Activated naive CD4-positive, alpha-beta T cell treated with anti-CD3 and anti-CD28 coated beads, Interleukin-2, amount 10 ng/mL, durations not matched to agents 7 days and 5 days (primary cell): ENCODE data around the gene ATN1.
A peak's percentile ranks its signal among the peaks of the same experiment; 100 is the strongest.

Source experiments
- CTCF ChIA-PET: fragments of 350-600 bp; sonication (Branson Sonifier 250); formaldehyde crosslinking; loops from one replicate; lab custom pipeline; 2021; ENCODE audit warnings: antibody characterized with exemption; lab: Charles Lee
- DNase-seq: peaks from one replicate; pipeline ENCODE4 v3.0.0-alpha.2; 2020
- H3K27ac Mint-ChIP-seq: one replicate; pipeline ENCODE4 v1.8.0; 2021; ENCODE audit warnings: mild to moderate bottlenecking, moderate library complexity, mixed read lengths
- H3K27me3 Mint-ChIP-seq: one replicate; pipeline ENCODE4 v1.8.0; 2021; ENCODE audit warnings: mild to moderate bottlenecking, mixed read lengths
- H3K36me3 Mint-ChIP-seq: one replicate; pipeline ENCODE4 v1.8.0; 2021; ENCODE audit warnings: mixed read lengths
- H3K4me1 Mint-ChIP-seq: one replicate; pipeline ENCODE4 v1.8.0; 2021; ENCODE audit warnings: mixed read lengths
- H3K4me3 Mint-ChIP-seq: one replicate; pipeline ENCODE4 v1.8.0; 2021; ENCODE audit warnings: mild to moderate bottlenecking, moderate library complexity, mixed read lengths
- H3K9me3 Mint-ChIP-seq: one replicate; pipeline ENCODE4 v1.8.0; 2021; ENCODE audit warnings: mixed read lengths

ATN1 gene

DNA sequence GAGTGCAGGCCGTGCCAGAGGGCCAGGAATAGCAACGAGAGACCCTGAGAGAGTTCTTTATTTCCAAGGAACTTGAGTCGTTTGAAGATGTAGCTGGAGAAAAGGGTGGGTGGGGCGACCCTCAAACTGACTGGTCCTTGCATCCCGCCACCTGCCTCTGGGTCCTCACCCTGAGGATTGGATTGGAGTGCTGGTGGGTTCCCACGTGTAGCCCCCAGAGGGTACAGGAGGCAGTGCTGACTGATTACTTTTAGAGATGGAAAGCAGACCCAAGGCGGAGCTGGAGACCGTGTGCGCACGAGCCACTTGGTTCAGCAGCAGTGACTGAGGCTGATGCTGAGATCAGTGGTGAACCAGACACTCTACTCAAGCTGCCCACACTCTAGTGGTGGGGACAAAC is 49.9 kb downstream of the ATN1 start:
- H3K4me3 Mint-ChIP-seq, result no peak overlapping the region
- H3K4me1 Mint-ChIP-seq, result peaks cover 23% of the 10 kb centered on the region
- CTCF ChIA-PET, result no interaction called here
- DNase-seq, result no peak
- peaks cover 39% of the 10 kb centered on the region for H3K36me3 Mint-ChIP-seq
- H3K27ac Mint-ChIP-seq, result no peak overlapping the region
- no peaks in the 10 kb centered on the region for H3K9me3 Mint-ChIP-seq
- H3K27me3 Mint-ChIP-seq, result no peaks in the 10 kb centered on the region

DNA sequence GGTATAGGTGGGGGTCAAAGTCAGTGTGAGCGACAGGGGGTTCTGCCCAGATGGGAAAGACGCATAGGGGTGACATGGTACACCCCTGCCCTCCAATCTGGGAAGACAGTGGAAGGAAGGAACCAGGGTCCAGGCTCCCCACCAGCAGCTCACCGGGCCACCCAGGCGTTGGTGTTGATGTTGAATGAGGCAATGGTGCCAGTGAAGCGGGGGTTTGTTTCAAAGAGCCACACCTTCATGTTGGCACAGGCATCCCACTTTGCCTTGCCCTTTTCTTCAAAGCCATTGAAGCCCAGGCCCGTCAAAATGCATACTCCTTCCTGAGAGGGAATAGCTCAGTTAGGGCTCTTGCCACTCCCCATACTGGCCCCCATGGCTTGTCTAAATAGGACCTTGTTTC is 50.4 kb downstream of the ATN1 start:
- H3K27me3 Mint-ChIP-seq, result no peaks in the 10 kb centered on the region
- H3K36me3 Mint-ChIP-seq, result peaks cover 42% of the 10 kb centered on the region
- H3K27ac Mint-ChIP-seq, result peak overlapping the region; percentile 39
- CTCF ChIA-PET, result no interaction called here
- H3K4me3 Mint-ChIP-seq, result no peak overlapping the region
- no peak for DNase-seq
- no peaks in the 10 kb centered on the region for H3K9me3 Mint-ChIP-seq
- peaks cover 18% of the 10 kb centered on the region for H3K4me1 Mint-ChIP-seq

DNA sequence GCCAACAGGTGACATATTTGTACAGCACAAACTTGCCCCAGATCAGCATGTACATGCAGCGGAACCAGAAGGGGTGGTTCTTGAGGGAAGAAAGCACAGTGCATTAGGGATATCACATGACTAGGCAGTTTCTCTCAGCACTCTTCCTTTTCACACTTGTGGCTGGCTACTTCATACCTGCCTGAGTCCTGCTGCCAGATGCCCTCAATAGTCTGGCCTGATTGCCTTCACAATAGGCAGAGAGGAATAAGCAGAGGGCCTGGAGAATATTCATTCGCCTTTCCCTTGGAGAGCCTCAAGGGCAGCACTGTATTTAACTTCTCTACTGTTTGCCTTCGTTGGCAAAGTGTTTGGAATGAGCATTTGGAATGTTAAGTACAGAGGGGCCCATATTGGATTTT is 50.9 kb downstream of the ATN1 start:
- H3K27ac Mint-ChIP-seq, result peak overlapping the region; percentile 39
- peaks cover 45% of the 10 kb centered on the region for H3K36me3 Mint-ChIP-seq

DNA sequence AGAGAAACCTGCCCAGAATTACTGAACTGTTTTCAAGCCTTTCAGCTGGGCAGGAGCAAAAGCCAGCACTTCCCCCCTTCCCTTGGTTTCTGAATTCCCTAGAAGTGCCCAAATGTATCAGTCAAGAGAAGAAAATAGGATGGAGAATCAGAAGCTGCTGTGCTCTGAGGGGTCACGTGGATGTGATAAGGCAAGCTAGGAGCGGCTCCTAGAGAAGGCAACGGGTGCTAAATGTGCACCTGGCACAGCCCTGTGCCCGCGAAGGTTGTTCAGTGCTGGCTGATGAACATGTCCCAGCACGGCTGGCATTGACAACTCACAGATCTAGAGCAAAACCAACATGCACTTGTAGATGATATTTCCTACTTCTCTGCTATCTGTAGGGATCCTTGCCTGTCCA is 51.3 kb downstream of the ATN1 start:
- H3K36me3 Mint-ChIP-seq, result peaks cover 41% of the 10 kb centered on the region
- H3K27ac Mint-ChIP-seq, result no peak overlapping the region
- H3K4me1 Mint-ChIP-seq, result peaks cover 13% of the 10 kb centered on the region
- H3K27me3 Mint-ChIP-seq, result no peaks in the 10 kb centered on the region
- no peak for DNase-seq
- CTCF ChIA-PET, result no interaction called here
- H3K9me3 Mint-ChIP-seq, result no peaks in the 10 kb centered on the region
- no peak overlapping the region for H3K4me3 Mint-ChIP-seq

More for the DNA sequence above, 50.9 kb downstream of the ATN1 start:
- Mint-ChIP-seq H3K27me3 (no peaks in the 10 kb centered on the region), H3K9me3 (no peaks in the 10 kb centered on the region), H3K4me1 (peaks cover 16% of the 10 kb centered on the region), H3K4me3 (no peak overlapping the region)
- CTCF ChIA-PET, result no interaction called here
- DNase-seq, result no peak

DNA sequence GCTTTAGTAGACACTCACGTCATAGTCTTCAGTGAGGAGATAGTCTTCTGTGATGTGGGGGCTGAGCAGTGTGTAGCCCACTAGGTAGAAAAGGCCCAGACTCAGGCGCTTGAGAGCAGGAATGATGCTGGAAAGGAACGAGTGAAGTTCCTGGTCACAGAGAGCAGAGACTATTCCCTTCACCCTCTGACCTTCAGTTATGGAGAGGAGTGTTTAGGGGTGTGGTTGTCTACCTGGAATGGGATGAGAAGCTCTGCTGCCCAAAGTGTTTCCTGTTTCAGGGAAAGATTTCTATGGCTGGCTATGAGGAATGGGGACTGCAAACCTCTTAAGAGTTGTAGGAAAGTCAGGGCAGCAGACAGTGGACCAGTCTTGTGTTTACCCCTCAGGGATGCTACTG is 51.7 kb downstream of the ATN1 start:
- Mint-ChIP-seq H3K9me3 (no peaks in the 10 kb centered on the region), H3K36me3 (peaks cover 39% of the 10 kb centered on the region), H3K27ac (no peak overlapping the region), H3K4me1 (peaks cover 11% of the 10 kb centered on the region), H3K27me3 (no peaks in the 10 kb centered on the region), H3K4me3 (no peak overlapping the region)
- CTCF ChIA-PET, result no interaction called here
- DNase-seq, result no peak

DNA sequence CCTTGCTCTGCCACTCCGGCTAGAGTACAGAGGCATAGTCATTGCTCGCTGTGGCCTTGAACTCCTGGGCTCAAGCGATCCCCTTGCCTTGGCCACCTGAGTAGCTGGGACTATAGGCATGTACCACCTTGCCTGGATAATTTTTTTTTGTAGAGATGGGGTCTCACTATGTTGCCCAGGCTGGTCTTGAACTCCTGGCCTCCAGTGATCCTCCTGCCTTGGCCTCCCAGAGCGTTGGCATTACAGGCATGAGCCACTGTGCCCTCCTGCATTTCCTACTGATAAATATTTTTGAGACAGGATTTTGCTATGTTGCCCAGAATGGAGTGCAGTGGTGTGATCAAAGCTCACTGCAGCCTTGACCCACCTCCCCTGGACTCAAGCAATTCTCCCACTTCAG is 52.3 kb downstream of the ATN1 start:
- Mint-ChIP-seq H3K27me3 (no peaks in the 10 kb centered on the region), H3K36me3 (peaks cover 36% of the 10 kb centered on the region), H3K27ac (peak overlapping the region; percentile 45), H3K9me3 (no peaks in the 10 kb centered on the region), H3K4me1 (peaks cover 10% of the 10 kb centered on the region), H3K4me3 (no peak overlapping the region)
- CTCF ChIA-PET, result no interaction called here
- no peak for DNase-seq

DNA sequence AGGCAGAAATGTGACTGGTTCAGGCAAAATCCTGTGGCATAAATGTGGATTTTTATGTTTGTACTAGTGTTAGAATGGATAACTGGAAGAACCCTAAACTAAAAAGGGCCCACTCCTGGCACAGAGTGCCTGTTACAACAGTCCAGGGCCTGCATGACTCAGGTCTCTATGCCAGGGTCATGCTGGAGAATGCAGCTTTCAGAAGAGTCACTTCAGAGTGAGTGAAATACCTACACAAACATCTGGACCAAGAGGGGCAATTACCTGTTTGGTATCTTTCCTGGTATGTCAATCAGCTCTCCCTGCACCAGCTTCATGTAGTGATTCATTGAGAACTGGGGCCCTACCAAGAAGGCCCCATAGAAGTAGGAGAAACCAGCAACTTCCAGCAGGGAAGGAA is 53.0 kb downstream of the ATN1 start:
- H3K36me3 Mint-ChIP-seq, result peaks cover 36% of the 10 kb centered on the region
- H3K4me3 Mint-ChIP-seq, result no peak overlapping the region
- peaks cover 4% of the 10 kb centered on the region for H3K4me1 Mint-ChIP-seq
- no peak for DNase-seq
- CTCF ChIA-PET, result no interaction called here
- no peaks in the 10 kb centered on the region for H3K9me3 Mint-ChIP-seq
- no peaks in the 10 kb centered on the region for H3K27me3 Mint-ChIP-seq
- no peak overlapping the region for H3K27ac Mint-ChIP-seq

DNA sequence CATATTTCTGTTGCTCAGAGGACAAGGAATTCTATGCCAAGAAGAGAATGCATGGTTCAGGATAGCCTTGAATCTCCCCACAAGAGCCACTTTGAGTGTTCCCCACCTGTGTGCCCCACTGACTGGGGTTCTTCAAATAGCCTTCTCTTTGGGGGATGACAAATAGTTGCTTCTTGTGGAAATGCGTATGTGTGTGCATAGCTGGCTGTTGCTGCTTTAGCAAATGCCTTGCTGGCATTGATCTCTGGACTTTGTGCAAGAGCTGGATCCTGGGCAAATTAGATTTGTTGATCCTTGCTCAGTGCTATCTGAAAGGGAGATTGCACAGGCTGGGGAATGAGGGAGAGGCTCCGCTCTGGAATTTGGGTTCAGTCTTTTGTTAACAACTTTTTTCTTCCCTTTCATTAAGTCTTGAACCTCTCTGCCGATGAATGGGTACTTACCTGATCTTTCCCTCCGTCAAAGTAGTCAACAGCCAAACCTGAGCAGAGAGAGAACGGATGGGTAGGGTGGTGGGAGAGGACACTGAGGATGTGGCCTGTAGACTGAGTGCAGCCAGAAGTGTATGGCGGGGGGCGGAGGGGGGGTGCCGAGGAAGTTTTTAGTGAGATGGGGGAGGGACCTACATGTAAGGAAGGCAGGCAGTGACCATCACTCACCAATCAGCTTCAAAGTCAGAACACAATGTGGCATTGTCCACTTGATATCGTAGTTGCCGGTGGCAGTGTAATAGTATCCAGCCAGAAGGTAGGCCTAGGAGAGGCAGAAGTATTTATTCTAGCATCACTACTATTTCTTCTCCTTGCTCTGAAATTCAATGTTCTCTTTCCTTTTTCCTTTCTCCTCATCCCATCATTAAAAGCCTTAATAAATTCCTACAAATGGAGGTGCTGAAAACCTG is 53.6 kb downstream of the ATN1 start:
- H3K4me3 Mint-ChIP-seq, result no peak overlapping the region
- H3K27ac Mint-ChIP-seq, result no peak overlapping the region
- no peaks in the 10 kb centered on the region for H3K9me3 Mint-ChIP-seq
- DNase-seq, result no peak
- H3K4me1 Mint-ChIP-seq, result peaks cover 2% of the 10 kb centered on the region
- CTCF ChIA-PET, result no interaction called here
- H3K36me3 Mint-ChIP-seq, result peaks cover 32% of the 10 kb centered on the region
- no peaks in the 10 kb centered on the region for H3K27me3 Mint-ChIP-seq

DNA sequence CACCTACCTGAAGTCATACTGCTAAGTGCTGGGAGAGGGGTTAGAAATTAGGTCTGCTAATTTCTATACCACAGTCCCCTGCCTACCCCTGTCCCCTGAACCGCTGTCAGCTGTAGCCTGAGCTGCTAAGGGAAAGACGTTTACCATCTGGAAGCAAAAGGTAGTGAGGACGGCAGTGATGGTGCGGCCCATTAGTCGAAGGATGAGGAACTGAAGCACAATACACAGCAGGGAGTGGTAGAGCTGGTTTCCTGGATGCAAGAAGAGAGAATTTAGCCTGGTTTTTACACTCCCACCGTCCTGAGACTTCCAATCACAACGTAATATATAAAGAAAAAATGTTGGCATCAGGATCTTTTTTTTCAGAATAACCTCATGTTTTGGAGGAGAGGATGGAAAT is 54.8 kb downstream of the ATN1 start:
- Mint-ChIP-seq H3K27me3 (no peaks in the 10 kb centered on the region), H3K9me3 (no peaks in the 10 kb centered on the region), H3K36me3 (peaks cover 26% of the 10 kb centered on the region), H3K4me3 (no peak overlapping the region), H3K4me1 (no peaks in the 10 kb centered on the region), H3K27ac (no peak overlapping the region)
- no peak for DNase-seq
- CTCF ChIA-PET, result no interaction called here

DNA sequence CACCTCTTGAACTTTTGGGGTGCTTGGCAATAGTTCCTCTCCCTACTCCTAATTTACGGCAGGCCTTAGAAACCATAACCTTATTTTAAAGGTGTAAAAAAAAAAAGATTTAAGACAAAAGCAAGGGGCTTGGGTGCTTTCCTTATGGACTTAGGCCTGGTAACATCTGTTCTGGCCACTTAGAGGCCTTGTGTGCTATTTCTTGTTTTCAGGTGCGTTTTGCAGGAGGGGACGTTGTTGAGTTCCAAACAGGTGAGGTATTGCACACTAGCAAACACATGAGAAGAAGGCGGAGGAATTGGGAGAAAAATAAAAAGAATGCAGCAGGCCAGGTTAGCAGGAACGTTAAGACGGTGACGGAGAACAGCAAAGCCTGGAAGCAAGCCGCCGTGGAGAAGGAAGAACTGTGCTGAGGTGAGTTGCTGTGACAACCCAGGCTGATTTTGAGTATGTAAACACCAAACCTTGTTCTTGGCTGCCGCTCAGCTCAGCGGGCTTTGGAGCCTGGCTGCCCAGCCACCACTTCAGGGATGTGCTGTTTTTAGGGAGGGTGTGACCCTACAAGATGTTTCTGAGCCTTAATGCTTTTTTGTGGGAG is 60.3 kb downstream of the ATN1 start:
- Mint-ChIP-seq H3K9me3 (no peaks in the 10 kb centered on the region), H3K4me1 (no peaks in the 10 kb centered on the region), H3K27me3 (no peaks in the 10 kb centered on the region), H3K27ac (no peak overlapping the region), H3K4me3 (no peak overlapping the region), H3K36me3 (peaks cover 18% of the 10 kb centered on the region)
- CTCF ChIA-PET, result interaction anchor here (0.7 kb wide), 1 partner anchor 63 kb away, joined by 3 read pairs; no protein-coding TSS in a partner anchor
- no peak for DNase-seq
